ENCODE results near the gene TPCN2.

- no peak for TF ChIP-seq SNAI2 (CRISPR knock-in tag; IDR thresholded peaks at IDR 0.05)
- TF ChIP-seq ZFP30 (CRISPR knock-in tag; IDR thresholded peaks at IDR 0.05), result no peak
- no peak for TF ChIP-seq CSRNP3 (CRISPR knock-in tag; IDR thresholded peaks at IDR 0.05)
- TF ChIP-seq ZFP3 (CRISPR knock-in tag; IDR thresholded peaks at IDR 0.05), result no peak
- no peak for TF ChIP-seq TSHZ2 (CRISPR knock-in tag; IDR thresholded peaks at IDR 0.05)
- no peak for TF ChIP-seq GLIS3 (CRISPR knock-in tag; IDR thresholded peaks at IDR 0.05)
- no peak for TF ChIP-seq PATZ1 (CRISPR knock-in tag; IDR thresholded peaks at IDR 0.05; ENCODE audit: borderline replicate concordance)
- TF ChIP-seq RARB (CRISPR knock-in tag; IDR thresholded peaks at IDR 0.05), result no peak
- TF ChIP-seq ZNF565 (CRISPR knock-in tag; conservative IDR thresholded peaks at IDR 0.05; ENCODE audit: low read depth), result no peak
- TF ChIP-seq ISL1 (CRISPR knock-in tag; IDR thresholded peaks at IDR 0.05), result no peak
- TF ChIP-seq TOX (CRISPR knock-in tag; IDR thresholded peaks at IDR 0.05; ENCODE audit: borderline replicate concordance), result no peak
- no peak for TF ChIP-seq CREB5 (CRISPR knock-in tag; IDR thresholded peaks at IDR 0.05; ENCODE audit: low read depth)
Observed at GRCh38 chr11:69156673-69157155, 108.0 kb downstream of the TPCN2 start.
